HEK293T (cell line): ENCODE data around the gene ZNF474.

ENCODE experiments used
- BHLHE40 ChIP-seq: fragments of 450-650 bp; IDR thresholded peaks from 2 replicates; pipeline ENCODE4 v1.6.1; 2016; ENCODE audit warnings: mild to moderate bottlenecking, moderate library complexity, borderline replicate concordance
- ELF4 ChIP-seq: fragments of 450-650 bp; IDR thresholded peaks from 2 replicates; pipeline ENCODE4 v1.6.1; 2017; ENCODE audit warnings: antibody characterized with exemption
- FOXM1 ChIP-seq: fragments of 450-650 bp; IDR thresholded peaks from 2 replicates; pipeline ENCODE4 v1.6.1; 2017; ENCODE audit warnings: mild to moderate bottlenecking, borderline replicate concordance
- HDGF ChIP-seq: fragments of 450-650 bp; IDR thresholded peaks from 2 replicates; pipeline ENCODE4 v1.6.1; 2017; ENCODE audit warnings: antibody characterized with exemption, borderline replicate concordance
- NFRKB ChIP-seq: fragments of 450-650 bp; IDR thresholded peaks from 2 replicates; pipeline ENCODE4 v1.6.1; 2016; ENCODE audit warnings: mild to moderate bottlenecking, moderate library complexity
- SP1 ChIP-seq: fragments of 450-650 bp; IDR thresholded peaks from 2 replicates; pipeline ENCODE4 v1.6.1; 2017
- SUZ12 ChIP-seq: fragments of 450-650 bp; IDR thresholded peaks from 2 replicates; pipeline ENCODE4 v1.6.1; 2016; ENCODE audit warnings: mild to moderate bottlenecking
- TF ChIP-seq, protein P1 (sequence below): fragments of 450-650 bp; IDR thresholded peaks from 2 replicates; pipeline ENCODE4 v1.6.1; 2016

DNA sequence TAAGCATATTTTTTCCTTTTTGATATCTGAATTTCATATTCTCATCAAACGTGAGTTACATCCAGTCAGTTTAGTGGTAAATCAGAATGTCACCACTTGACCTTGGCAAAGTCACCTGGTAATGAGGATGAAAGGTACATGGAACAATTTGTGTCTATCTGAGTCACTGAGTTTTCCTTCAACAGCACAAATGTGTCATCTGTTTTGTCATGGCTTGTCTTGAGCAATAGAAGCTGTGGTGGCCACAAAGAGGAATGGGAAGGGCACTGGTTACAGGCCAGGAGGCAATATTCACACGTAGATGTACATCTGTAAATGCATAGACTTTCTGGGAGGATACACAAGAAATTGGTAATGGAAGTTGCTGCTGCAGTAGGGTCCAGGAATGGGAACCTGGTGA is 8.4 kb upstream of the ZNF474 start:
- no peak for TF ChIP-seq BHLHE40
- TF ChIP-seq, protein P1, sequence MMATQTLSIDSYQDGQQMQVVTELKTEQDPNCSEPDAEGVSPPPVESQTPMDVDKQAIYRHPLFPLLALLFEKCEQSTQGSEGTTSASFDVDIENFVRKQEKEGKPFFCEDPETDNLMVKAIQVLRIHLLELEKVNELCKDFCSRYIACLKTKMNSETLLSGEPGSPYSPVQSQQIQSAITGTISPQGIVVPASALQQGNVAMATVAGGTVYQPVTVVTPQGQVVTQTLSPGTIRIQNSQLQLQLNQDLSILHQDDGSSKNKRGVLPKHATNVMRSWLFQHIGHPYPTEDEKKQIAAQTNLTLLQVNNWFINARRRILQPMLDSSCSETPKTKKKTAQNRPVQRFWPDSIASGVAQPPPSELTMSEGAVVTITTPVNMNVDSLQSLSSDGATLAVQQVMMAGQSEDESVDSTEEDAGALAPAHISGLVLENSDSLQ, result no peak
- no peak for TF ChIP-seq FOXM1
- no peak for TF ChIP-seq ELF4
- TF ChIP-seq NFRKB, result no peak
- TF ChIP-seq SP1, result no peak
- no peak for TF ChIP-seq HDGF
- TF ChIP-seq SUZ12, result no peak
